K562 treated with DMSO at 1 percent for 48 hours (cell line): Measurements from ENCODE around the gene SHISA4. TPM values are rescaled to one million over a fixed set of nuclear protein-coding genes. Genes with fewer than 3 reads are reported as not detected.

Experiments used
- total RNA-seq: library from RNA; unstranded; fragments of 300-600 nt; gene quantifications from 2 replicates; pipeline ENCODE4 v1.2.3, GENCODE V29; 2022; ENCODE audit warnings: low replicate concordance; ENCODE audit errors: extremely low read depth

The SHISA4 gene, protein sequence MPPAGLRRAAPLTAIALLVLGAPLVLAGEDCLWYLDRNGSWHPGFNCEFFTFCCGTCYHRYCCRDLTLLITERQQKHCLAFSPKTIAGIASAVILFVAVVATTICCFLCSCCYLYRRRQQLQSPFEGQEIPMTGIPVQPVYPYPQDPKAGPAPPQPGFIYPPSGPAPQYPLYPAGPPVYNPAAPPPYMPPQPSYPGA
- total RNA-seq, result not detected in 2 replicates

DNA sequence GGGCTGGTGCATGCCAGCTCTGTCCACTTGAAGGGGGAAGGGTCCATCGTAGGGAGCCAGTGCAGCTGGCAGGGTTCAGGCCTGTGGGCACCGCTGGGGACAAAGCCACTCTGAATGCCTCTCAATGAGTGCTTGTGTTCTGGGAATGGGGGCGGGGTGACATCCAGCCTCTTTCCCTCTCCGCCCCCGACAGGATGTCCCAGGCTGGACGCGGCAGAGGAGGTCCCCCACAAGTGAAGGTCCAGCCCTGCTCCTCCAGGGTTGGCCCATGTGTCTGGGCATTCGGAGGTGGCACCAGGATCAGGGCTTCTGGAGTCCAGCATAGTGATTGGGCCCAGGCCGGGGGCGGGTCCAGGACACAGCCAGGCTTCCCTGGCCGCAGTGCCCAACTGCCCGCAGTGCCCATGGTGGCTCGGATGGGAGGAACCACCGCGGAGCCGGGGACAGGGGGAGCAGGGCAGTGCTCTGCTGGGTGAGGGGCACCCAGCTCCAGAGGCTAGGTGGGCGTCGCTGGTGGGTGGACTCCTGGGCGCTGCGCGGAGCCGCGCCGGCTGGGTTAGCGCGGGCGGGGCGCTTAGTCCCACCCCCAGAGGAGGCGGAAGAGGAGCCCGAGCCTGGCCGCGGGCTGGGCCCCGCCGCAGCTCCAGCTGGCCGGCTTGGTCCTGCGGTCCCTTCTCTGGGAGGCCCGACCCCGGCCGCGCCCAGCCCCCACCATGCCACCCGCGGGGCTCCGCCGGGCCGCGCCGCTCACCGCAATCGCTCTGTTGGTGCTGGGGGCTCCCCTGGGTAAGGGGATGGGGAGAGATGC is at the start of gene SHISA4:
SHISA4 (plus strand) TSS at position 617 of the 808 bp plus-strand sequence; CDS start at position 714, 97 bp downstream.

Other genes with a start within 250 kb of the SHISA4 start
- gene IPO9, start 59.7 kb upstream of the SHISA4 start, total RNA-seq, result 89.3 TPM in 1 of 2 replicates, not detected in the other
- not detected in 2 replicates for gene LMOD1, start 57.6 kb downstream of the SHISA4 start, total RNA-seq
- gene TIMM17A, start 66.6 kb downstream of the SHISA4 start, total RNA-seq, result not detected in 2 replicates
- not detected in 2 replicates for gene RNPEP, start 93.8 kb downstream of the SHISA4 start, total RNA-seq
- not detected in 2 replicates for gene ELF3, start 121.7 kb downstream of the SHISA4 start, total RNA-seq
- gene GPR37L1, start 234.0 kb downstream of the SHISA4 start, total RNA-seq, result not detected in 2 replicates